Head of caudate nucleus (tissue), 42 donors: ENCODE results near the gene NEMP1.

Experiments
- DNase-seq, 42 donors: peaks; one replicate each; pipeline versions ENCODE4 v3.0.0 to v3.0.0-alpha.2; 2020 to 2021; ENCODE audit warnings: mixed read lengths in 7 of 42
- intact Hi-C: fragments of 100-400 bp; cut with DNase I; formaldehyde crosslinking; loops from one replicate; pipeline ENCODE4 v1.15.0; 2022

Gene NEMP1

DNA sequence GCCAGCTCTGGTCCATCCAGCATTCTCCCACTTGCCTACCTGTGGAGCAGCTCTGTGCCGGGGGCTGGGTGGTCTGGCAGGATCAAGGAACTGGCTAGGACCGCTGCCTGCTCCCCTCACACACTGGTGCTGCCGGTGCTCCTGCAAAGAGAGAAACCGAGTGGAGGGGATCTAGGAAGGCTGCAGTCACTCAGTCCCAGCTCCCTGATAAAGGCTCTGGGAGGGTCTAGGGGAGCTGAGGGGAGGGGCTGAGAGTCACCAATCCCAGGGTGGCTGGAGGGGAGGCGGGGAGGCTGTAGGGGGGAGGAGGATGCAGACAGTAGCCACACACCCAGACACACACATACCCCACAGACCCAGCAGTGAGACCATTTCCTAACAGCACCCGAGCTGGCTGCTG lies 62.2 kb downstream of the NEMP1 start, which contains the start of gene TAC3:
TAC3 (minus strand) TSS at position 182 of the 400 bp plus-strand sequence. CDS start 732 bp downstream, outside the sequence.
- intact Hi-C loops: no loop called here
- no peak for DNase-seq

DNA sequence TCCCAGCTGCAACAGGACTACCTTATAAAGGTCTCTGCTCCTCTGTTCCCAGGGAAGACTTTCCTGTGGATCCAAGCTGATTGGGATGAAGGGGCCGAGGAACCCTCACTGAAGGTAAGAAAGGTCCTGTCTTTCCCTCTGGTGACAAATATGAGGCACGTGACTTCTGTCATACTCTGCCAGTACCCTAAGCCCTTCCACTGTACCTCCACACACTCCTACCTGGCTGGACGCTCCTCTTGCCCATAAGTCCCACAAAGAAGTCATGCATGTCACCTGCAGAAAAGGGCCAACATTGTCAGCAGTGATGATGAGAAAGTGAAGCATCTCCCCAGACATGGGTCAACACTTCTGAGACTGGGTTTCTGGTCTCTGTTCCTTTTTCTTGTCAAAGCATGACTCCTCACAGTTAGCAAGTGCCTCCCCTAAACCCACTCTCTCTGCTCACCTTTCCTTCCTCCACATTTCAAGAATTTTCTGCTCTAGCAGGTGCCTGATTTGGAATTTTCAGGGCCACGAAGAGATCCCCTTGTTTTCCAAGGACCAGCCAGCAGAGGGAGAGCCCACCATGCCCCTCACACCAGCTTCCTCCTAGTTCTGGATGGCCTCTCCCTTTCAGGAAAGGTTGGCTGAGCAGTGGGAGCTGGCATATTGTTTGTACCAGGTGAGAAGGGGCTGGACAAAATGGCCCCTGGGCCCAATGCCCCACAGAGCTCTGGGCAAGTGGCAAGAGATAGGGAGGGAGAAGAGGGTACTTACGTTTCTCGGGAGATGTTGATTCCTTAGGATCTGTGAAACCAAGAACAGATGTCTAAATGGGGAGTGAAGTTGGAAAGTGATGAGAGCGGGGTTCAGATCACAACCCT lies 65.8 kb downstream of the NEMP1 start:
- no peak for DNase-seq
- intact Hi-C loops: no loop called here

DNA sequence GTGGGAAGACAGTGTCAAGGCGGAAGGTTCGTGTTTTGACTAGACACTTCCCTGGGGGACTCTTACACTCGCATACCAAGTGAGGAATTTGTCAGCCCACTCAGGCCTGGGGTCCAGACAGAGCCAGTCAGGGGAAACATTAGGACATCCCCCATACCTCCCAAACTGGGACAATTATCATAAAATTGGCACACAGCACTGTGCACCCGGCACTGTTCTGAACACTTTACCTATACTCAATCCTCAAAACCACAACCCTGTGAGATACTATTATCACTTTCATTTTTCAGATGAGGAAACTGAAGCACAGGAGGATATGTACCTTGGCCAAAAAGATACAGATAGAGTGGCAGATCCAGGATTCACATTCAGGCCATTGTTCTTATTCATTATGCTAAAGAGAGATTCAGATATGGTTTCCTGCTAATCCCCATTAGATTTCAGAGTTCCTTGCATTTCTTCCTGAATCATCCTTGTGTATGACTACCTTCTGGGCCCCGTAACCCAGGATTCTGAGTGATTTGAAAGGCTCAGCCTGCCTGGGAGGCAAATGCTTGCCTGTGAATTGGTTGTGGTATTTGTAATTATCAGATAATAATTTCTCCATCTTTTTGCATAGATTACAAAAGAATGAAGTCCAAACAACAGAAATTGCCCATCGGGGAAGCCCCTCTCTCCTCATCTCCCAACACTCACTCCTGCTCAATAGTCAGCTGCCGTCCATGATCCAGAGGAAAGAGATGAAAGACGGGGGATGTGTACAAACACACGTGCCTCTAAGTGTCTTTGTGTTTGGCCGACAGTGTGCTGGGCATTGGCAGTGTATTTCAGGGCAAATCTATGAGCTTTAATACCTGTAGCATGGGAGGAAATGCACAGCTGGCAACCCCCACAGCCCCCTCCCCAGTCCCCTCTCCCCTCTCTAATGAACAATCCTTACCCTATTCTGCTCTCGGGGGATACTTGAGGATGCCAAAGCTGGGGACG lies 66.9 kb downstream of the NEMP1 start:
- intact Hi-C loops: no loop called here
- no peak for DNase-seq

DNA sequence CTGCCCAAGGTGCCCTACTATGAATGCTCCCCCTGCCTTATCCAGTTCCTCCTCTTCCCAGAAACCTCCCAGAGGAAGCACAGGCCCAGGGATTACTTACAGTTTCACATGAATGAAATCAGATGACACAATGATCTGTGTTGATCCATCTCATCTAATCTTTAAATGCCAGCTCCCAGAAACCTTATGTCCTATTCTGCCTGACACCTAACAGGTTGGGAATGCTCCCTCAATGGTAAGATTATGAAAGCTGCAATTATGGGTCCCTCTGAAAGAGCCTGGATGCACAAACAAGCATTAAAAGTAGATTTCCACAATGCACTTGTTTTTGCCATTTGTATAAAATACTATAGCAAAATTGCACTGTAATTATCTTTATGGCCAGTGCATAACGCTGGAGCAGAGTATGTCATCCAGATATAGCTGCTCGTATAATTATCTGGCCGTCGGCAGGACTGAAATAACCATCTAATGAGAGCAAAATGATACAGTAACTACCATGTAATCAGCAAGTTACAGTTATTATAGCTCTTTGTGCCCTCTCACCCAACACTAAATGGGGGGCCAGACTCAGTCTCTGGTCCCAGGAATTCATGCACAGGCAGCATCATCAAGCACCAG lies 67.9 kb downstream of the NEMP1 start:
- intact Hi-C loops: no loop called here

DNA sequence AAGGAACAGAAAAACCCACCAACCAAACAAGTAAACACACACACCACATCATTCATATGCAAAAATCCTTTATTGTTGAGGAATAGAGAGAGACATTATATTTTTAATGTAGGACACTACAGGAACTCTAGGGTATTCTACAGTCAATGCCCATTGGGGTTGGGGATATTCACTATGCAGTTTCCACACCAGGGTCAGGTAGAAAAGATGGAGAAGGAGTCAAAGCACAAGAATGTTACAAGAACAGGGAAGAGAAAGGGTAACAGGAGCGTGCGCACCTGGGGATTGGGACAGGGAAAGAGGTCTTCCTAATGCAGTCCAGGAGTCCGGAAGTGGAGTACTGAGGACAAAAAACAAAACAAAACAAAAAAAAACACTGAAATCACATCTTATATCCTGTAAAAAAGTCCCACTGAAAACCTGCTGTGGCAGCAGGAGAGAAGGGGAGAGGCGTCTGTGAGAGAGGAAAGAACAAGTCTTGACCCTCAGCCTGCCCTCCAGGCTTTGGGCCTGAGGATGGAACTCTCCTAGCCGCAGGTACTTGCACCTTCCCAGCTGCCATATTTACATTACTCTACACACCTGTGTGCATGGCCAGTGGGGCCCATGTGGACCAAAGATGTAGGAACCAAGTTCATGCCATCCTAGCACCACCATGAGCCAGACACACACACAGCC lies 68.5 kb downstream of the NEMP1 start:
- DNase-seq: no peak
- intact Hi-C loops: loop anchor here (5.0 kb wide), 1 partner anchor 57 kb away; no protein-coding TSS in a partner anchor

More for the DNA sequence above, 67.9 kb downstream of the NEMP1 start:
- no peak for DNase-seq

DNA sequence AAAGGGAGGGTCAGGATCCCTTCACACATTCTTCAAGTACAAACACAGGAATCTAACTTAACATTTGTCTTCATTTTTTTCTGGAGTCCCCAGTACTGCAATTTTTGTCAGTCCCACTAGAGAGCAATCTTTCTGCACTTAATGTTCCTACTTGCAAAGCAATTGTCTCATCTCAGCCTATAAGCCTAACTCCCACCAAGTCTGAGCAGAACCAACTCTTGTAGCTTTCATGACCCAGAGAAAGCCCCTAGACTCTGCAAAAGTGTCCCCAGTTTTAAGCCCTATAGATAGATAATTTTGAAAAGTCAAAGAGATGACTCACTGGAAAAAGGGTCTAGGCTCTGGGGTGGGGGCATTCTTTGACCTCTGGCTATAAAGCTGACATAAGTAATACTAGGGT lies 70.4 kb downstream of the NEMP1 start:
- DNase-seq: peak in 5 of 42 donors; percentile 8 to 49 (median 18)
- intact Hi-C loops: loop anchor here (5.0 kb wide), 1 partner anchor 59 kb away; no protein-coding TSS in a partner anchor

DNA sequence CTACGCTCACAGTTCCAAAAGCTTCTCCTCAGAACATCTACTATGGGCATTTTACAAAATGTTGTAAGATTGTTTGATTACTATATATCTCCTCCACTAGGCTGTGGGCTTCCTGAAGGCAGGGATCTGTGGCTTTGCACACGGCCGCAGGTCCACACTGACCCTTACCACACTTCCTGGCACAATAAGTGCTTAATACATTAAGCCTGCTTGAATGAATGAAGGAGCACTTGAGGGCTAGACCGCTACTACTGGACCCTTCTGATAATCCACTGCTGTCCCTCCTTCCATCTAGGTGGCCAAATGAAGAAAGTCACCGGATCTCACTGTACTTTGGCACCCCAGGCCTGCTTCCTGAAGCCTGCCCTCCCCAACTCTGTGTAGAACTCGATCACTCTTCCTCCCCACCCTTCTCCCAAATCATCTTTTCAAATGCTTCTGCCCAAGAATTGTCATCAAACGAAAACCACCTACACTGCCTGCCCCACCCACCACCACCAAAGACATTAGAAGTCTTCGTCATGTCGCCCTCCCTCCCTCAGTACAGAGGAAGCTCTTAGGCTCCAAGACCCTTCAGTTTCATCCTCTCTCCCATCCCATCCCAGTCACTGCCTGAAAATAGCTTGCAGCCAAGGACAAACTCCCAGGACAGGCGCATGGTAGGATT lies 71.6 kb downstream of the NEMP1 start:
- no peak for DNase-seq
- intact Hi-C loops: loop anchor here (5.0 kb wide), 1 partner anchor 60 kb away; no protein-coding TSS in a partner anchor

DNA sequence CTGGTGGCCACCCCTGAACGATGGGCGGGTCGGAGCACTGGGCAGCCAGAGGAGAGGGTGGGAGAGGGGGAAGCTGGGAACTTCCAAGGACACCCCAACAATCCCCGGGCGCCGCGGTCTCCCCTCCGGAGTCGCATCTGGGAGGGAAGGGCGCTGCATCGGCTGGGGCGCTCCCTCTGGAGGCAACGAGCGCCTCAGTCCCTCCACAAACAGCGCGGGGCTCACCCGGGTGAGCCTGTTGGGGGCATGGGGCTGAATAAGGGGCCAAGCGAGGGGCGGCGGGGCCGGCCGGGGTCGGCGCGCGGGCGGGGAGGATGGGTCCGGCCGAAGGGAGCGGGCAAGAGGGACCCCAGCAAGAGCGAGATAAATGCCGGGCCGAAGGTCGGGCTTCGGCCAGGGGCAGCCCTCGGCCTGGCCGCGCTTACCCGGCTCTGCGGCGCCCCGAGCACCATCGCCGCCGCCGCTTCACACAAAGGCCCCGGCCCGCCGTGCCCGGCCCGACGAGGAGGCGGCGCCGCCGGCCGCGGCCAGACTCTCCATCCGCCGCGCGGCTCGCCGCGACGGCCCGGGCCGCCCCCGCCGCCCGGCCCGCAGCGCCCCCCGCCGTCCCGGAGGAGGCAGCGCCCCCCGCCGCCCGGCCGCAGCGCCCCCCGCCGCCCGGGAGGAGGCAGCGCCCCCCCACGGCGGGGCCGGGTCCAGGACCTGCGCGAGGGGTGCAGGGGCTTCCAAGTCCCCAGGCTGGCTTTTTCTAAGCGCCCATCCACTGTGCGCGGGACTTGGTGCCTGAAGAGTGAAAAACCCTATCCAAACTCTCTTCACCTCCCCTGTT lies 72.4 kb downstream of the NEMP1 start, which contains the start of gene ZBTB39:
ZBTB39 (minus strand) TSS at position 567 of the 829 bp plus-strand sequence. CDS start 1,629 bp downstream, outside the sequence.
- intact Hi-C loops: loop anchor here (5.0 kb wide), 1 partner anchor 61 kb away; no protein-coding TSS in a partner anchor
- DNase-seq: peak in 38 of 42 donors; percentile 21 to 81 (median 62)
